A673 (cell line): ENCODE results near the gene EVA1A. TPM values are rescaled to one million over a fixed set of nuclear protein-coding genes. Genes with fewer than 3 reads are reported as not detected.

Experiments used
- BruUV-seq: library from RNA; stranded (reverse); fragments of 400-500 nt; replicated peaks from 2 replicates; lab custom pipeline; 2021; lab: Mats Ljungman, UMichigan
- CTCF ChIA-PET: fragments of 300-600 bp; sonication (Branson Sonifier 250); formaldehyde crosslinking; loops from one replicate; lab custom pipeline; 2022; ENCODE audit warnings: antibody characterized with exemption; lab: Charles Lee
- POLR2A ChIA-PET: fragments of 300-600 bp; sonication (Branson Sonifier 250); formaldehyde crosslinking; loops from one replicate; lab custom pipeline; 2022; ENCODE audit warnings: antibody characterized with exemption; ENCODE audit not compliant: low non-redundant PET; lab: Charles Lee
- DNase-seq: peaks from one replicate; pipeline ENCODE4 v3.0.0-alpha.2; 2015; ENCODE audit warnings: low spot score
- H3K27ac ChIP-seq: fragments of 200-600 bp; sonication (generic); 2 replicates; pipeline ENCODE4 v1.5.1; 2016; ENCODE audit warnings: mixed run types, low read depth, mild to moderate bottlenecking, mixed read lengths, antibody characterized with exemption, low read length; ENCODE audit not compliant: poor library complexity, severe bottlenecking
- H3K27me3 ChIP-seq: fragments of 200-600 bp; sonication (generic); replicated peaks from 2 replicates; pipeline ENCODE4 v1.6.1; 2017; ENCODE audit warnings: mixed run types, low read depth, mild to moderate bottlenecking, mixed read lengths, antibody characterized with exemption, low read length; ENCODE audit not compliant: insufficient read depth, poor library complexity
- H3K36me3 ChIP-seq: fragments of 200-600 bp; sonication (generic); 2 replicates; pipeline ENCODE4 v1.6.1; 2016; ENCODE audit warnings: mixed run types, mild to moderate bottlenecking, mixed read lengths, antibody characterized with exemption, low read length; ENCODE audit not compliant: insufficient read depth, poor library complexity, severe bottlenecking
- H3K4me1 ChIP-seq: fragments of 200-600 bp; sonication (generic); 2 replicates; pipeline ENCODE4 v1.6.1; 2017; ENCODE audit warnings: mixed run types, mild to moderate bottlenecking, mixed read lengths, antibody characterized with exemption, low read length; ENCODE audit not compliant: insufficient read depth, poor library complexity, severe bottlenecking
- H3K4me3 ChIP-seq: fragments of 200-600 bp; sonication (generic); 2 replicates; pipeline ENCODE4 v1.5.1; 2016; ENCODE audit warnings: low read depth, mixed run types, mild to moderate bottlenecking, mixed read lengths, low read length; ENCODE audit not compliant: poor library complexity, severe bottlenecking
- H3K9me3 ChIP-seq: fragments of 200-600 bp; sonication (generic); 2 replicates; pipeline ENCODE4 v1.6.1; 2016; ENCODE audit warnings: mixed run types, low read depth, mild to moderate bottlenecking, mixed read lengths, antibody characterized with exemption, low read length; ENCODE audit not compliant: poor library complexity, severe bottlenecking
- CTCF ChIP-seq: fragments of 300-800, 200-600 bp; sonication (generic); conservative IDR thresholded peaks from 2 replicates; pipeline ENCODE4 v1.5.1; 2017; ENCODE audit warnings: low read depth, mild to moderate bottlenecking, antibody characterized with exemption, low read length, moderate library complexity, mixed read lengths
- EZH2 ChIP-seq: fragments of 200-600 bp; sonication (generic); IDR thresholded peaks from 2 replicates; pipeline ENCODE4 v1.6.1; 2017; ENCODE audit warnings: borderline replicate concordance, low read depth, mild to moderate bottlenecking, mixed read lengths, antibody characterized with exemption, low read length; ENCODE audit not compliant: poor library complexity, severe bottlenecking
- intact Hi-C: fragments of 100-400 bp; cut with micrococcal nuclease; formaldehyde crosslinking; loops from one replicate; pipeline ENCODE4 v1.10.0; 2022; ENCODE audit not compliant: unreplicated experiment
- total RNA-seq: library from RNA; stranded (reverse); gene quantifications from 2 replicates; pipeline ENCODE4 v1.2.3, GENCODE V29; 2021

The EVA1A gene
- total RNA-seq, 1 experiment from 2014 or later, result 4.3 TPM

GRCh38 chr2:75525434-75526310, 35.1 kb downstream of the EVA1A start:
- no peak for DNase-seq
- ChIA-PET POLR2A (no interaction called here), CTCF (no interaction called here)
- H3K27ac ChIP-seq, result no peak overlapping the region
- no peaks in the 10 kb centered on the region for H3K4me1 ChIP-seq
- no peak for TF ChIP-seq EZH2
- TF ChIP-seq CTCF, result no peak
- intact Hi-C loops, result no loop called here
- no TSS peak for BruUV-seq
- H3K27me3 ChIP-seq, result no peaks in the 10 kb centered on the region
- no peaks in the 10 kb centered on the region for H3K36me3 ChIP-seq
- no peaks in the 10 kb centered on the region for H3K9me3 ChIP-seq
- no peak overlapping the region for H3K4me3 ChIP-seq

DNA sequence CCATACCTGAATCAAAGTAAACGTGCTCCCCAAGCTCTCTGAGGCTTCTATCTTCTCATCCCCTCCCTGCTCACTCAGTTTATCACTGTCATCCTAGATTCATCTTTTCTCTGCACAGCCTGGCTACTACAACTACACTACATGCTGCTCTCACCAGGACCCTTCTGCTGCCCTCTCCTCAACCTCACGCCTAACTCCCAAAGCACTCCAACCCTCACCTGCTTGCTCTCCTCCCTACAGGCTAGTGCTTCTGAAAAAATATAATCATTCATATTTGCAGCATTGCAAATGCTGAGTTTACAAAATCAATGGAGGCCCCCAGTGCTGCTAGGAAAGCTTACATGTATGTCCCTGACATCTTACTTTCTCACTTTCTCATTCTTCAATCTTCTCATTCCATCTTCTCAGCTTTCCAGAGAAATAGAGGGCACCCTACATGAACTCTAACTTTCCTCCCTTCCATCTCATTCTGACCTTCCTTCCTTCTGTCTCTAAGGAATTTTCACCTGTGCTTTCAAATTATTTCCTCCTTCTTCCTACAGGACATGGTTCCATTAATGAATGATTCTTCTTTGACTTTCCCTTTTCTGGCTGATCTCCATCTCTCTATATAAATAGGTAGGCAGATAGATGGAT, 36.3 kb downstream of the EVA1A start:
- no peak overlapping the region for H3K4me3 ChIP-seq
- ChIA-PET CTCF (no interaction called here), POLR2A (no interaction called here)
- no TSS peak for BruUV-seq
- no peaks in the 10 kb centered on the region for H3K9me3 ChIP-seq
- no peaks in the 10 kb centered on the region for H3K36me3 ChIP-seq
- intact Hi-C loops, result no loop called here
- no peak overlapping the region for H3K27ac ChIP-seq
- DNase-seq, result no peak
- TF ChIP-seq CTCF (no peak), EZH2 (no peak)
- H3K4me1 ChIP-seq, result no peaks in the 10 kb centered on the region
- H3K27me3 ChIP-seq, result no peaks in the 10 kb centered on the region

DNA sequence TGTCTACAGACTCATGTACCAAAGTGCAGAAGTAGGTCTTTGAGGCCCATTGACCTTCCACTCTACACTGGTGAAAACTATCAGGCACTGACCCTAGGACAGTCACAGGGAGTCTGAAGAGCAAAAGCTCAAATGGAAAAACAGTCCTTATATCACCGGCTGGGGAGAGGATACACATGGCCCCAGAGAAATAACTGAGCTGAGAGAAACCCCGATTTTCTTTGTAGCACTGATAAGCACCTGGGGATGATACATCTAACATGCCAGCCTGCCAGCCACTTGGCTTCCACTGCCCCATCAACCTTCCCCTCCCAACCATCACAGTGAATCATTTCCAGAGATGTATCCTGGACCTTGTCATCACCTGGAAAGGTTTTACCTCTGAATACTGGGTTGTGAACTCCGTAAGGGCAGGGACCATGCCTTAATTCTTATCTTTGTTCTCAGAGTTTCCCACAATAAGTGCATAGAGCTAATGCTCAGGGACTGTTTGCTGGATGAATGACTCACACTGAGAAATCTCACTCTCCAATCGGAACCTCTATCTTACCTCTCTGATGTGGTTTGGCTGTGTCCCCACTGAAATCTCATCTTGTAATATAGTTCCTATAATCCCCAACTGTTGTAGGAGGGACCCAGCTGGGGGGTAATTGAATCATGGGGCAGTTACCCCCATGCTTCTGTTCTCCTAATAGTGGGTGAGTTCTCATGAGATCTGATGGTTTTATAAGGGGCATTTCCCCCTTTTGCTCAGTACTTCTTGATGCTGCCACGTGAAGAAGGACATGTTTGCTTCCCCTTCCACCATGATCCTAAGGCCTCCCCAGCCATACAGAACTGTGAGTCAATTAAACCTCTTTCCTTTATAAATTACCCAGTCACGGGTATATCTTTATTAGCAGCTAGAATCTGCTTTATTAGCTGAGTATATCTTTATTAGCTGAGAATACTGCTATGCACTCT, 37.1 kb downstream of the EVA1A start:
- Histone ChIP-seq H3K27me3 (no peaks in the 10 kb centered on the region), H3K9me3 (no peaks in the 10 kb centered on the region), H3K27ac (no peak overlapping the region), H3K4me3 (no peak overlapping the region), H3K4me1 (no peaks in the 10 kb centered on the region), H3K36me3 (no peaks in the 10 kb centered on the region)
- BruUV-seq, result no TSS peak
- intact Hi-C loops, result no loop called here
- CTCF ChIA-PET, result no interaction called here
- POLR2A ChIA-PET, result no interaction called here
- TF ChIP-seq CTCF (no peak), EZH2 (no peak)
- DNase-seq, result no peak
